Stimulated activated effector memory CD8-positive, alpha-beta T cell treated with anti-CD3 and anti-CD28 coated beads, Interleukin-12 subunit alpha, Interleukin-12 subunit beta, amount 100 ng/mL, for 72 hours (primary cell): ENCODE measurements around the gene RAD51D.
A peak's percentile ranks its signal among the peaks of the same experiment; 100 is the strongest.

Experiments used
- ATAC-seq: fragments of 150-1000 bp; cut with Tn5 transposase; 2 replicates; pipeline ENCODE4 v1.10.0; 2021
- DNase-seq, 2 donors: peaks; one replicate each; pipeline ENCODE4 v3.0.0; 2021 to 2022; ENCODE audit warnings: low spot score in 2 of 2
- H3K27ac Mint-ChIP-seq: one replicate; pipeline ENCODE4 v1.8.0; 2022; ENCODE audit warnings: mild to moderate bottlenecking, mixed read lengths
- H3K36me3 Mint-ChIP-seq: one replicate; pipeline ENCODE4 v1.8.0; 2022; ENCODE audit warnings: mild to moderate bottlenecking, mixed read lengths
- H3K4me1 Mint-ChIP-seq: one replicate; pipeline ENCODE4 v1.8.0; 2022; ENCODE audit warnings: mixed read lengths
- H3K4me3 Mint-ChIP-seq: one replicate; pipeline ENCODE4 v1.8.0; 2022; ENCODE audit warnings: mild to moderate bottlenecking, mixed read lengths
- H3K9me3 Mint-ChIP-seq: one replicate; pipeline ENCODE4 v1.8.0; 2022; ENCODE audit warnings: mixed read lengths

RAD51D gene

GRCh38 chr17:35073991-35074627 lies 45.6 kb downstream of the RAD51D start:
- H3K4me3 Mint-ChIP-seq, result peak overlapping the region; percentile 14
- no peak for DNase-seq
- peak; percentile 64 for ATAC-seq
- H3K4me1 Mint-ChIP-seq, result peaks cover 50% of the 10 kb centered on the region
- H3K9me3 Mint-ChIP-seq, result no peaks in the 10 kb centered on the region
- H3K27ac Mint-ChIP-seq, result peak overlapping the region; percentile 43
- H3K36me3 Mint-ChIP-seq, result peaks cover 18% of the 10 kb centered on the region

GRCh38 chr17:35073183-35073790 lies 46.4 kb downstream of the RAD51D start:
- ATAC-seq (peak; percentile 86), DNase-seq (no peak)
- peak overlapping the region; percentile 14 for H3K4me3 Mint-ChIP-seq
- H3K27ac Mint-ChIP-seq, result peak overlapping the region; percentile 43
- peaks cover 58% of the 10 kb centered on the region for H3K4me1 Mint-ChIP-seq
- H3K36me3 Mint-ChIP-seq, result peaks cover 18% of the 10 kb centered on the region
- no peaks in the 10 kb centered on the region for H3K9me3 Mint-ChIP-seq

GRCh38 chr17:35069311-35069710 lies 50.3 kb downstream of the RAD51D start:
- Mint-ChIP-seq H3K4me1 (peaks cover 64% of the 10 kb centered on the region), H3K36me3 (peaks cover 29% of the 10 kb centered on the region), H3K4me3 (no peak overlapping the region), H3K27ac (no peak overlapping the region), H3K9me3 (no peaks in the 10 kb centered on the region)
- ATAC-seq, result no peak
- DNase-seq, result no peak

GRCh38 chr17:35068249-35068648 lies 51.4 kb downstream of the RAD51D start:
- no peak for ATAC-seq
- Mint-ChIP-seq H3K9me3 (no peaks in the 10 kb centered on the region), H3K4me3 (peak overlapping the region; percentile 35), H3K36me3 (peaks cover 31% of the 10 kb centered on the region), H3K27ac (no peak overlapping the region), H3K4me1 (peaks cover 63% of the 10 kb centered on the region)
- DNase-seq, result no peak

GRCh38 chr17:35065880-35066279 lies 53.8 kb downstream of the RAD51D start:
- H3K4me3 Mint-ChIP-seq, result no peak overlapping the region
- peak overlapping the region; percentile 24 for H3K27ac Mint-ChIP-seq
- H3K36me3 Mint-ChIP-seq, result peaks cover 37% of the 10 kb centered on the region
- H3K9me3 Mint-ChIP-seq, result no peaks in the 10 kb centered on the region
- peaks cover 64% of the 10 kb centered on the region for H3K4me1 Mint-ChIP-seq
- DNase-seq (no peak), ATAC-seq (no peak)

- peaks cover 35% of the 10 kb centered on the region for H3K36me3 Mint-ChIP-seq
- no peak for ATAC-seq
- H3K4me3 Mint-ChIP-seq, result peak overlapping the region; percentile 33
- DNase-seq, result no peak
- H3K27ac Mint-ChIP-seq, result peak overlapping the region; percentile 87
- no peaks in the 10 kb centered on the region for H3K9me3 Mint-ChIP-seq
- peaks cover 75% of the 10 kb centered on the region for H3K4me1 Mint-ChIP-seq
These were observed 55.0 kb downstream of the RAD51D start for GRCh38 chr17:35064516-35065215.

- ATAC-seq, result peak; percentile 99
- peak within 1 kb of the TSS; percentile 33 for H3K4me3 Mint-ChIP-seq
- peak; percentile 65 to 92 for DNase-seq
- H3K9me3 Mint-ChIP-seq, result no peaks in the 10 kb centered on the region
- H3K4me1 Mint-ChIP-seq, result peaks cover 69% of the 10 kb centered on the region
- peaks cover 43% of the 10 kb centered on the region for H3K36me3 Mint-ChIP-seq
- peak within 1 kb of the TSS; percentile 87 for H3K27ac Mint-ChIP-seq
These were observed 56.0 kb downstream of the RAD51D start, which contains the start of gene RFFL for GRCh38 chr17:35063514-35064223. Gene RFFL, minus strand, starts transcription at chr17:35063707. Its CDS starts 37,154 bp downstream, at chr17:35026553.

- Mint-ChIP-seq H3K4me1 (peaks cover 69% of the 10 kb centered on the region), H3K27ac (peak overlapping the region; percentile 87), H3K4me3 (peak overlapping the region; percentile 33)
These were observed 57.4 kb downstream of the RAD51D start for GRCh38 chr17:35062308-35062707.

GRCh38 chr17:35057332-35057915 lies 62.2 kb downstream of the RAD51D start:
- ATAC-seq, result no peak
- Mint-ChIP-seq H3K36me3 (peaks cover 25% of the 10 kb centered on the region), H3K27ac (peak overlapping the region; percentile 15), H3K9me3 (no peaks in the 10 kb centered on the region), H3K4me1 (peaks cover 63% of the 10 kb centered on the region), H3K4me3 (no peak overlapping the region)
- no peak for DNase-seq

More at GRCh38 chr17:35062308-35062707, 57.4 kb downstream of the RAD51D start:
- ATAC-seq, result no peak
- Mint-ChIP-seq H3K9me3 (no peaks in the 10 kb centered on the region), H3K36me3 (peaks cover 43% of the 10 kb centered on the region)
- no peak for DNase-seq

- H3K36me3 Mint-ChIP-seq, result peaks cover 17% of the 10 kb centered on the region
- H3K4me3 Mint-ChIP-seq, result no peak overlapping the region
- no peaks in the 10 kb centered on the region for H3K9me3 Mint-ChIP-seq
- peaks cover 70% of the 10 kb centered on the region for H3K4me1 Mint-ChIP-seq
- peak overlapping the region; percentile 71 for H3K27ac Mint-ChIP-seq
- DNase-seq, result no peak
- no peak for ATAC-seq
These were observed 63.6 kb downstream of the RAD51D start for GRCh38 chr17:35056013-35056412.

GRCh38 chr17:35053204-35053603 lies 66.5 kb downstream of the RAD51D start:
- H3K36me3 Mint-ChIP-seq, result no peaks in the 10 kb centered on the region
- no peak for DNase-seq
- peaks cover 67% of the 10 kb centered on the region for H3K4me1 Mint-ChIP-seq
- H3K27ac Mint-ChIP-seq, result peak overlapping the region; percentile 46
- H3K4me3 Mint-ChIP-seq, result no peak overlapping the region
- ATAC-seq, result no peak
- no peaks in the 10 kb centered on the region for H3K9me3 Mint-ChIP-seq

GRCh38 chr17:35052780-35053179 lies 66.9 kb downstream of the RAD51D start:
- Mint-ChIP-seq H3K4me3 (peak overlapping the region; percentile 62), H3K27ac (peak overlapping the region; percentile 46)
- no peak for ATAC-seq

GRCh38 chr17:35052241-35052610 lies 67.4 kb downstream of the RAD51D start:
- Mint-ChIP-seq H3K27ac (peak overlapping the region; percentile 46), H3K4me3 (peak overlapping the region; percentile 62), H3K36me3 (no peaks in the 10 kb centered on the region), H3K9me3 (no peaks in the 10 kb centered on the region), H3K4me1 (peaks cover 59% of the 10 kb centered on the region)
- ATAC-seq (peak; percentile 45), DNase-seq (no peak)

More at GRCh38 chr17:35052780-35053179, 66.9 kb downstream of the RAD51D start:
- H3K36me3 Mint-ChIP-seq, result no peaks in the 10 kb centered on the region
- H3K9me3 Mint-ChIP-seq, result no peaks in the 10 kb centered on the region
- DNase-seq, result no peak
- peaks cover 63% of the 10 kb centered on the region for H3K4me1 Mint-ChIP-seq

GRCh38 chr17:35051579-35052240 lies 68.0 kb downstream of the RAD51D start:
- DNase-seq (no peak), ATAC-seq (peak; percentile 47)
- Mint-ChIP-seq H3K36me3 (no peaks in the 10 kb centered on the region), H3K9me3 (no peaks in the 10 kb centered on the region), H3K27ac (peak overlapping the region; percentile 46), H3K4me1 (peaks cover 63% of the 10 kb centered on the region), H3K4me3 (peak overlapping the region; percentile 62)
